ENCODE results near the gene PFDN2.

The PFDN2 gene

GRCh38 chr1:161137881-161138280 lies 20.0 kb upstream of the PFDN2 start:
- Histone ChIP-seq H3K4me3 (ENCODE audit: insufficient read length, low read depth) (no peak overlapping the region), H3K9ac (ENCODE audit: insufficient read length, low read depth) (no peak overlapping the region), H3K4me1 (ENCODE audit: insufficient read depth, insufficient read length) (peaks cover 2% of the 10 kb centered on the region), H3K9me3 (ENCODE audit: insufficient read depth, low read length) (no peaks in the 10 kb centered on the region), H3K36me3 (ENCODE audit: insufficient read depth, insufficient read length, low read length) (peaks cover 57% of the 10 kb centered on the region), H3K27me3 (ENCODE audit: insufficient read depth, insufficient read length) (no peaks in the 10 kb centered on the region)
- TF ChIP-seq ZNF274 (IDR thresholded peaks at IDR 0.05; ENCODE audit: low read depth, low read length) (no peak), SUZ12 (IDR thresholded peaks at IDR 0.05; ENCODE audit: extremely low read depth, insufficient read depth, insufficient read length) (no peak), YY1 (IDR thresholded peaks at IDR 0.05; ENCODE audit: insufficient read depth, insufficient read length) (no peak)
- DNase-seq (ENCODE audit: low read depth, low spot score), result no peak

- H3K4me3 ChIP-seq (ENCODE audit: insufficient read length, low read depth), result peak overlapping the region; percentile 77
- DNase-seq (ENCODE audit: low read depth, low spot score), result no peak
- TF ChIP-seq ZNF274 (IDR thresholded peaks at IDR 0.05; ENCODE audit: low read depth, low read length) (no peak), YY1 (IDR thresholded peaks at IDR 0.05; ENCODE audit: insufficient read depth, insufficient read length) (no peak), SUZ12 (IDR thresholded peaks at IDR 0.05; ENCODE audit: extremely low read depth, insufficient read depth, insufficient read length) (no peak)
Measured at GRCh38 chr1:161133220-161133740, 15.4 kb upstream of the PFDN2 start.

GRCh38 chr1:161132410-161133219 lies 14.8 kb upstream of the PFDN2 start, which contains the start of gene DEDD:
Gene DEDD (minus strand): TSS chr1:161132667. CDS start chr1:161124462, 8,205 bp downstream.
- Histone ChIP-seq H3K36me3 (ENCODE audit: insufficient read depth, insufficient read length, low read length) (peaks cover 63% of the 10 kb centered on the region), H3K4me1 (ENCODE audit: insufficient read depth, insufficient read length) (no peaks in the 10 kb centered on the region), H3K9me3 (ENCODE audit: insufficient read depth, low read length) (no peaks in the 10 kb centered on the region), H3K4me3 (ENCODE audit: insufficient read length, low read depth) (peak within 1 kb of the TSS; percentile 81), H3K9ac (ENCODE audit: insufficient read length, low read depth) (peak within 1 kb of the TSS; percentile 92), H3K27me3 (ENCODE audit: insufficient read depth, insufficient read length) (no peaks in the 10 kb centered on the region)
- DNase-seq (ENCODE audit: low read depth, low spot score), result peak; percentile 96
- no peak for TF ChIP-seq SUZ12 (IDR thresholded peaks at IDR 0.05; ENCODE audit: extremely low read depth, insufficient read depth, insufficient read length)
- TF ChIP-seq YY1 (IDR thresholded peaks at IDR 0.05; ENCODE audit: insufficient read depth, insufficient read length), result peak; percentile 99

More at GRCh38 chr1:161133220-161133740, 15.4 kb upstream of the PFDN2 start:
- H3K9me3 ChIP-seq (ENCODE audit: insufficient read depth, low read length), result no peaks in the 10 kb centered on the region
- H3K9ac ChIP-seq (ENCODE audit: insufficient read length, low read depth), result peak overlapping the region; percentile 92
- peaks cover 62% of the 10 kb centered on the region for H3K36me3 ChIP-seq (ENCODE audit: insufficient read depth, insufficient read length, low read length)
- no peaks in the 10 kb centered on the region for H3K4me1 ChIP-seq (ENCODE audit: insufficient read depth, insufficient read length)
- no peaks in the 10 kb centered on the region for H3K27me3 ChIP-seq (ENCODE audit: insufficient read depth, insufficient read length)

DNA sequence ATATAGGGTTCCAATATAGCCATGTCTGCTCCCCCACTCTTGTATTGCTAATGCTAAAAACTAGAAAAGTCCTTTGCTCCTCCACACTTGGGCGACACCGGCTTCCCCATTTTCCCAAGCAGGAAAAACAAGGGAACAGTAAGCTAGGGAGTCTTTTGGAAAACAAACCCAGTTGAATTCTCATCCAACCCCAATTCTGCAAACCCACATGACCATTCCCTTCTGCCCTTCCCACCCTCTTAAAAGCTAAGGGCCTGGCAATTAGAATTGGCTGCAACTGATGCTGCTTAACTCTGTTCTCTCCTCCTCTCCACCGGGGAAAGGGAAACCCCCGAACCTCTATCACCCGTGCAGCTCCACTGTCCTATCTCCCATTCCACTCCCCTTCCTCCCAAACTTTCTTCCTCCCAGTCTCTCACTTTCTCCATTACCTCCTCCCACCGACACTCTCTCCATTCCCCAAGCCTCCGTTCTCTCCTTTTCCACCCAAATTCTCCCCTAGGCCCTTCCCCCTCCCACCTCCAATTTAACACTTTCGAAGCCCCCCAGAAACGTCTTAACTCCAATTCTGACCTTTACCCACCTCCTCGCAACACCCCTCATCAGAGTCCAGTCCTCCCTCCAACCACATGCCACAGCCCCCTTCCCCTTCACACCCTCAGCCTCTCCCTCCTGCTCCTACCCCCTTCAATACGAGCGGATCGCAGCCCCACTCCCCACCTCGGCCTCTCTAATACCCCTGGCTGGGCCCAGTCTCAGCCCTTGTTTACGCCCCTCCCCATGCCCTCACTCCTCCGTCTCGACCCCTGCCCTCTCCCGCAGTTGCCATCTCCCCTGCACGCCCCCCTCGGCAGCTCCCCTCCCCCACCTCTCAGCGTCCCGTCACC lies 13.9 kb upstream of the PFDN2 start:
- H3K4me1 ChIP-seq (ENCODE audit: insufficient read depth, insufficient read length), result no peaks in the 10 kb centered on the region
- no peaks in the 10 kb centered on the region for H3K27me3 ChIP-seq (ENCODE audit: insufficient read depth, insufficient read length)
- H3K36me3 ChIP-seq (ENCODE audit: insufficient read depth, insufficient read length, low read length), result peaks cover 63% of the 10 kb centered on the region
- no peaks in the 10 kb centered on the region for H3K9me3 ChIP-seq (ENCODE audit: insufficient read depth, low read length)
- peak overlapping the region; percentile 81 for H3K4me3 ChIP-seq (ENCODE audit: insufficient read length, low read depth)
- no peak for DNase-seq (ENCODE audit: low read depth, low spot score)
- peak overlapping the region; percentile 86 for H3K9ac ChIP-seq (ENCODE audit: insufficient read length, low read depth)
- TF ChIP-seq YY1 (IDR thresholded peaks at IDR 0.05; ENCODE audit: insufficient read depth, insufficient read length) (no peak), ZNF274 (IDR thresholded peaks at IDR 0.05; ENCODE audit: low read depth, low read length) (no peak), SUZ12 (IDR thresholded peaks at IDR 0.05; ENCODE audit: extremely low read depth, insufficient read depth, insufficient read length) (no peak)

DNA sequence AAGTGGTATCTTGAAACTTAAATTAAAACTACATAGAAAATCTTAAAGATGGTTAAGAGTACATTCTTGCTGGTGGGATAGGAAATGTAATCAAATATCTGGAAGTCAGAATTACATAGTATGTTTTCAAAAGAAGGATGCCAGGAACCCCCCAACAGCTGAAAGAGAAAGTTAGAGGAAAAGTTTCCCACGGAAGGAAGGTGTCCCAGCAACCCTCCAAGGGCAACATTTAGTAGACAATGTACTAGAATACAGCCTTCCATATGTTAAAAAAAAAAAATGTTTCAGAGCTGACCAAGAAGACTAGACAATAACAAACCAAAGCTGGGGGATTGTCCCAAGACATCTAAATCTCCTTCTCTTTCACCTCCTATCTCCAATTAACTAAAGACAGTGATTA lies 12.4 kb upstream of the PFDN2 start:
- peaks cover 59% of the 10 kb centered on the region for H3K36me3 ChIP-seq (ENCODE audit: insufficient read depth, insufficient read length, low read length)
- no peak overlapping the region for H3K4me3 ChIP-seq (ENCODE audit: insufficient read length, low read depth)
- no peak for DNase-seq (ENCODE audit: low read depth, low spot score)
- no peak overlapping the region for H3K9ac ChIP-seq (ENCODE audit: insufficient read length, low read depth)
- no peaks in the 10 kb centered on the region for H3K4me1 ChIP-seq (ENCODE audit: insufficient read depth, insufficient read length)
- no peaks in the 10 kb centered on the region for H3K27me3 ChIP-seq (ENCODE audit: insufficient read depth, insufficient read length)
- no peak for TF ChIP-seq SUZ12 (IDR thresholded peaks at IDR 0.05; ENCODE audit: extremely low read depth, insufficient read depth, insufficient read length)
- no peaks in the 10 kb centered on the region for H3K9me3 ChIP-seq (ENCODE audit: insufficient read depth, low read length)

DNA sequence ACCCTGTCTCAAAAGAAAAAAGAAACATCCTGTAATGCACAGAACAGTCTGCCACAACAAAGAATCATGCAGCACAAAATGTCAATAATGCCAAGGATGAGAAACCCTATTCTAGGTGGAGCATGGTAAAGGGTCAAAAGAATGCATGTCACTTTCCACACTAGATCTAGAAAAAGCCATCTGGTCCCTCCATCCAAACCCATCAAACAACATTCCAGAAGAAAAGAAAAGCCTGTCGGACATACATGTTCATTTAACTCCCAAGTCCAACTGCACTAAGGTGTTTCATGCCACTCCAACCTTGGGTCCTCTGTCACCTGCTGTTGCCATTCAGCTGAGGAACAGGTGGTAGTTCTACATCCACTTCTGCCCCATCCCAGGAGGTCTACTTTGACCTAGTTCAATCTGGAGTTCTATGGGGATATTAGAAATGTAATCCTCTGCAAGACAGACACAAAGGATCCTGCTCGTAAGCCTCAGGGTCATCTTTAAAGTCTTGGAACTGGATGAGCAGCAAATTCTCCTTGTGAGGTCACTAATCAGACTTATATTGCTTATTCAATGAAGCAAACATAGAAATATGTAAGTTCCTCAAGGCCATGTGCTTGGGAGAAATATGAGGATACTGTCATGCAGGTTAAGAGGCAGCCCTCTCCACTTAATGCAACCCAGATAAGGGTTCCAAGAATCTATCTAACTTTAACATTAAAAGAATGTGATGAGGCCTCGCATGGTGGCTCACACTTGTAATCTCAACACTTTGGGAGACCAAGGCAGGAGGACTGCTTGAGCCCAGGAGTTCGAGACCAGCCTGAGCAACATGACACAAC lies 11.0 kb upstream of the PFDN2 start:
- Histone ChIP-seq H3K9ac (ENCODE audit: insufficient read length, low read depth) (no peak overlapping the region), H3K4me3 (ENCODE audit: insufficient read length, low read depth) (no peak overlapping the region), H3K9me3 (ENCODE audit: insufficient read depth, low read length) (no peaks in the 10 kb centered on the region), H3K4me1 (ENCODE audit: insufficient read depth, insufficient read length) (no peaks in the 10 kb centered on the region), H3K36me3 (ENCODE audit: insufficient read depth, insufficient read length, low read length) (peaks cover 64% of the 10 kb centered on the region), H3K27me3 (ENCODE audit: insufficient read depth, insufficient read length) (no peaks in the 10 kb centered on the region)
- TF ChIP-seq YY1 (IDR thresholded peaks at IDR 0.05; ENCODE audit: insufficient read depth, insufficient read length), result no peak
- TF ChIP-seq SUZ12 (IDR thresholded peaks at IDR 0.05; ENCODE audit: extremely low read depth, insufficient read depth, insufficient read length), result no peak
- TF ChIP-seq ZNF274 (IDR thresholded peaks at IDR 0.05; ENCODE audit: low read depth, low read length), result no peak
- no peak for DNase-seq (ENCODE audit: low read depth, low spot score)

All from NT2/D1 (cell line).